ENCODE measurements around the gene TEX50. TPM values are rescaled to one million over a fixed set of nuclear protein-coding genes. Genes with fewer than 3 reads are reported as not detected.

The TEX50 gene
- total and polyA plus RNA-seq, 2 of the 8 experiments (the other 6 are each of a cell fraction or from before 2014, with no cell fraction given): not detected

GRCh38 chr1:173682184-173682583, 47.0 kb downstream of the TEX50 start:
- CTCF ChIA-PET (ENCODE audit: partially characterized antibody): interaction anchor here (0.7 kb wide), 1 partner anchor 16 kb away, joined by 3 read pairs; no protein-coding TSS in a partner anchor
- H3K27ac ChIP-seq (ENCODE audit: low read depth, low read length): 0 out of 2 replicates have a peak overlapping the region, but pooled peaks have one; percentile 5
- TF ChIP-seq CEBPB (IDR thresholded peaks at IDR 0.05; ENCODE audit: low read depth, low read length) (no peak), MAX (IDR thresholded peaks at IDR 0.05) (no peak)

More at GRCh38 chr1:173682184-173682583, 47.0 kb downstream of the TEX50 start:
- H2BK12ac ChIP-seq (ENCODE audit: low read depth, low read length): no peak overlapping the region
- no peaks in the 10 kb centered on the region for H3K79me2 ChIP-seq (ENCODE audit: control insufficient read depth in 1 of 2, insufficient read depth in 2 of 2, low read length in 2 of 2)
- peak overlapping the region; percentile 29 to 39; a peak in 2 of 4 replicates for H3K4me2 ChIP-seq (ENCODE audit: insufficient read depth in 1 of 2, low read depth in 2 of 2, low read length in 2 of 2)
- H3K56ac ChIP-seq (replicated peaks; ENCODE audit: insufficient read length, low read depth, low read length): no peak overlapping the region
- POLR2A ChIA-PET (ENCODE audit: partially characterized antibody): interaction anchor here (1.0 kb wide), 1 partner anchor 12 kb away, joined by 3 read pairs; no protein-coding TSS in a partner anchor
- H4K5ac ChIP-seq (ENCODE audit: insufficient read length, low read depth, low read length): peak overlapping the region; percentile 59
- H3K18ac ChIP-seq (ENCODE audit: extremely low read depth, low read length): no peak overlapping the region
- H2AK5ac ChIP-seq (ENCODE audit: low read depth, low read length): no peak overlapping the region
- no peak overlapping the region for H2BK20ac ChIP-seq (ENCODE audit: low read length)
- 0 out of 4 replicates have a peak, but pooled peaks cover 0 to 3% of the 10 kb centered on the region in 2 experiments for H3K9me3 ChIP-seq (ENCODE audit: insufficient read depth in 2 of 2, low read depth in 1 of 2, low read length in 1 of 2)
- H3K9ac ChIP-seq (replicated peaks in 1 of 4; ENCODE audit: extremely low read depth in 1 of 4, low read depth in 3 of 4, low read length in 3 of 4): no peak overlapping the region
- DNase-seq (ENCODE audit: low read depth in 1 of 2, low spot score in 2 of 2) (no peak), FAIRE-seq (no peak)
- no peaks in the 10 kb centered on the region for H4K20me1 ChIP-seq (replicated peaks in 1 of 2; ENCODE audit: control insufficient read depth in 1 of 2, insufficient read depth in 2 of 2, low read length in 2 of 2)
- H3K4me3 ChIP-seq (ENCODE audit: extremely low read depth in 1 of 4, insufficient read depth in 2 of 4, low read depth in 3 of 4, low read length in 4 of 4): peak overlapping the region in 1 of 4 experiments; percentile 14; a peak in 1 of 8 replicates
- no peak overlapping the region for H3K14ac ChIP-seq (ENCODE audit: insufficient read length)
- no peak overlapping the region for H3K23ac ChIP-seq (ENCODE audit: insufficient read length)
- no peak overlapping the region for H4K8ac ChIP-seq (ENCODE audit: extremely low read depth, insufficient read depth, low read length)
- no peaks in the 10 kb centered on the region for H3K27me3 ChIP-seq (replicated peaks in 1 of 4; ENCODE audit: control insufficient read depth in 3 of 4, extremely low read depth in 1 of 4, insufficient read depth in 3 of 4, low read length in 3 of 4)
- peaks cover 0 to 4% (median 0%) of the 10 kb centered on the region in 4 experiments; a peak in 3 of 7 replicates for H3K4me1 ChIP-seq (replicated peaks in 1 of 4; ENCODE audit: control insufficient read depth in 3 of 4, insufficient read depth in 4 of 4, low read length in 3 of 4)
- no peak overlapping the region for H2BK15ac ChIP-seq (ENCODE audit: low read length)
- H3K36me3 ChIP-seq (ENCODE audit: control insufficient read depth in 2 of 4, insufficient read depth in 4 of 4, low read length in 3 of 4): no peaks in the 10 kb centered on the region
- H2BK120ac ChIP-seq (replicated peaks; ENCODE audit: low read depth, low read length): no peak overlapping the region
- H3K4ac ChIP-seq (replicated peaks; ENCODE audit: insufficient read length, low read depth, low read length): no peak overlapping the region
- 0 out of 2 replicates have a peak overlapping the region, but pooled peaks have one; percentile 12 for H2BK5ac ChIP-seq (ENCODE audit: low read depth, low read length)
- no peaks in the 10 kb centered on the region for H3K23me2 ChIP-seq (ENCODE audit: low read depth, low read length)
- H3K79me1 ChIP-seq (ENCODE audit: low read depth, low read length): no peaks in the 10 kb centered on the region
- no peak overlapping the region for H4K91ac ChIP-seq (replicated peaks; ENCODE audit: insufficient read length, low read length)
- H2AFZ ChIP-seq (ENCODE audit: low read length): peak overlapping the region; percentile 23

All from H1 (cell line).